CD14-positive monocyte (primary cell): Measurements from ENCODE around the gene RPS28. TPM values are rescaled to one million over a fixed set of nuclear protein-coding genes. Genes with fewer than 3 reads are reported as not detected.

Experiments used
- DNase-seq, 3 donors: peaks; one replicate each; pipeline ENCODE4 v3.0.0-alpha.2; 2011 to 2022
- H2AFZ ChIP-seq: 2 replicates; pipeline ENCODE4 v1.6.0; 2012; ENCODE audit warnings: mild to moderate bottlenecking, low read depth, low read length, inconsistent platforms; ENCODE audit not compliant: insufficient read depth, poor library complexity, severe bottlenecking
- H3K27ac ChIP-seq, 2 donors: 1 replicate in 1 of 2; 2 replicates in 1 of 2; pipeline ENCODE4 v1.5.1; 2012 to 2013; ENCODE audit warnings: low read length in 2 of 2, control low read depth in 1 of 2, inconsistent platforms in 1 of 2, low read depth in 1 of 2, mild to moderate bottlenecking in 1 of 2
- H3K27me3 ChIP-seq, 2 donors: one replicate each; pipeline versions ENCODE4 v1.6.0 to v1.6.1; 2011 to 2013; ENCODE audit warnings: low read length in 2 of 2; ENCODE audit not compliant: control insufficient read depth in 2 of 2, insufficient read depth in 2 of 2
- H3K36me3 ChIP-seq, 2 donors: replicated peaks in 1 of 2; 1 replicate in 1 of 2; 2 replicates in 1 of 2; pipeline versions ENCODE4 v1.5.1 to v1.6.1; 2012 to 2013; ENCODE audit warnings: low read length in 2 of 2, control low read depth in 1 of 2, inconsistent platforms in 1 of 2, mild to moderate bottlenecking in 1 of 2; ENCODE audit not compliant: insufficient read depth in 2 of 2, control insufficient read depth in 1 of 2
- H3K4me1 ChIP-seq, 2 donors: 1 replicate in 1 of 2; 2 replicates in 1 of 2; pipeline versions ENCODE4 v1.5.1 to v1.6.1; 2012 to 2013; ENCODE audit warnings: low read length in 2 of 2, control low read depth in 1 of 2, inconsistent platforms in 1 of 2, mild to moderate bottlenecking in 1 of 2, moderate library complexity in 1 of 2; ENCODE audit not compliant: insufficient read depth in 2 of 2, control insufficient read depth in 1 of 2
- H3K4me2 ChIP-seq: replicated peaks from 2 replicates; pipeline ENCODE3; 2012; ENCODE audit warnings: low read length, moderate library complexity, mild to moderate bottlenecking; ENCODE audit not compliant: poor library complexity, severe bottlenecking; ENCODE audit errors: extremely low read depth
- H3K4me3 ChIP-seq, 3 experiments: fragments of 200-600 bp in 1 of 3; sonication (generic) in 1 of 3; replicated peaks in 1 of 3; 1 replicate in 2 of 3; 2 replicates in 1 of 3; pipeline ENCODE4 v1.5.1; 2011 to 2013; ENCODE audit warnings: low read length in 3 of 3, mild to moderate bottlenecking in 3 of 3, control low read depth in 2 of 3, low read depth in 2 of 3, inconsistent platforms in 1 of 3, moderate library complexity in 1 of 3
- H3K79me2 ChIP-seq: 2 replicates; pipeline ENCODE4 v1.6.0; 2012; ENCODE audit warnings: mild to moderate bottlenecking, control low read depth, inconsistent platforms, low read length, moderate library complexity; ENCODE audit not compliant: insufficient read depth
- H3K9ac ChIP-seq: 2 replicates; pipeline ENCODE4 v1.6.0; 2017; ENCODE audit warnings: low read length, mild to moderate bottlenecking; ENCODE audit not compliant: insufficient read depth, poor library complexity, severe bottlenecking
- H3K9me3 ChIP-seq, 2 donors: replicated peaks in 1 of 2; 1 replicate in 1 of 2; 2 replicates in 1 of 2; pipeline versions ENCODE4 v1.5.1 to v1.6.1; 2012 to 2013; ENCODE audit warnings: low read length in 2 of 2, control low read depth in 1 of 2; ENCODE audit not compliant: control insufficient read depth in 1 of 2, insufficient read depth in 1 of 2
- H4K20me1 ChIP-seq: 2 replicates; pipeline ENCODE4 v1.6.0; 2012; ENCODE audit warnings: mild to moderate bottlenecking, low read length, control low read depth, moderate library complexity; ENCODE audit not compliant: insufficient read depth
- H3K27ac Mint-ChIP-seq, 7 donors: one replicate each; pipeline ENCODE4 v1.8.0; 2020; ENCODE audit warnings: mild to moderate bottlenecking in 7 of 7, mixed read lengths in 7 of 7, moderate library complexity in 6 of 7, inconsistent platforms in 2 of 7
- H3K27me3 Mint-ChIP-seq, 3 donors: one replicate each; pipeline ENCODE4 v1.8.0; 2021 to 2022; ENCODE audit warnings: low read depth in 3 of 3, mild to moderate bottlenecking in 3 of 3, mixed read lengths in 3 of 3, moderate library complexity in 3 of 3, inconsistent platforms in 1 of 3
- H3K36me3 Mint-ChIP-seq, 2 donors: one replicate each; pipeline ENCODE4 v1.8.0; 2020; ENCODE audit warnings: mixed read lengths in 2 of 2, inconsistent platforms in 1 of 2, mild to moderate bottlenecking in 1 of 2
- H3K4me1 Mint-ChIP-seq: one replicate; pipeline ENCODE4 v1.8.0; 2020; ENCODE audit warnings: mild to moderate bottlenecking, mixed read lengths
- H3K4me3 Mint-ChIP-seq, 2 donors: one replicate each; pipeline ENCODE4 v1.8.0; 2020; ENCODE audit warnings: mild to moderate bottlenecking in 2 of 2, mixed read lengths in 2 of 2, moderate library complexity in 1 of 2
- H3K9me3 Mint-ChIP-seq, 7 donors: one replicate each; pipeline ENCODE4 v1.8.0; 2020 to 2022; ENCODE audit warnings: mixed read lengths in 7 of 7, mild to moderate bottlenecking in 6 of 7, moderate library complexity in 6 of 7, inconsistent platforms in 2 of 7
- WGBS: methylation state at CpG from one replicate; pipeline ENCODE4 v1.1.5; 2013; ENCODE audit warnings: missing lambda C conversion rate; ENCODE audit not compliant: insufficient coverage; 5-methylcytosine and 5-hydroxymethylcytosine counted together
- intact Hi-C, 2 donors: fragments of 100-400 bp; cut with micrococcal nuclease; formaldehyde crosslinking; loops; one replicate each; pipeline versions ENCODE4 v1.15.0 to v1.15.1; 2023
- polyA plus RNA-seq, 3 donors: library from polyadenylated mRNA; depleted of rRNA in 1 of 3; unstranded in 2 of 3; stranded (reverse) in 1 of 3; fragments of 300-500 nt in 2 of 3; fragments of >200 nt in 1 of 3; fragmentation: Illumina TruSeq in 2 of 3; gene quantifications; 1 replicate in 2 of 3; 2 replicates in 1 of 3; pipeline ENCODE4 v1.2.3, GENCODE V29; 2012 to 2021
- TF ChIP-seq, protein P1 (sequence below): fragments of 200-600 bp; IDR thresholded peaks from one replicate; pipeline ENCODE4 v1.8.0; 2022; ENCODE audit warnings: antibody characterized with exemption, mild to moderate bottlenecking

The RPS28 gene
- polyA plus RNA-seq, 3 donors = 539 to 1,104 (median 984) TPM

DNA sequence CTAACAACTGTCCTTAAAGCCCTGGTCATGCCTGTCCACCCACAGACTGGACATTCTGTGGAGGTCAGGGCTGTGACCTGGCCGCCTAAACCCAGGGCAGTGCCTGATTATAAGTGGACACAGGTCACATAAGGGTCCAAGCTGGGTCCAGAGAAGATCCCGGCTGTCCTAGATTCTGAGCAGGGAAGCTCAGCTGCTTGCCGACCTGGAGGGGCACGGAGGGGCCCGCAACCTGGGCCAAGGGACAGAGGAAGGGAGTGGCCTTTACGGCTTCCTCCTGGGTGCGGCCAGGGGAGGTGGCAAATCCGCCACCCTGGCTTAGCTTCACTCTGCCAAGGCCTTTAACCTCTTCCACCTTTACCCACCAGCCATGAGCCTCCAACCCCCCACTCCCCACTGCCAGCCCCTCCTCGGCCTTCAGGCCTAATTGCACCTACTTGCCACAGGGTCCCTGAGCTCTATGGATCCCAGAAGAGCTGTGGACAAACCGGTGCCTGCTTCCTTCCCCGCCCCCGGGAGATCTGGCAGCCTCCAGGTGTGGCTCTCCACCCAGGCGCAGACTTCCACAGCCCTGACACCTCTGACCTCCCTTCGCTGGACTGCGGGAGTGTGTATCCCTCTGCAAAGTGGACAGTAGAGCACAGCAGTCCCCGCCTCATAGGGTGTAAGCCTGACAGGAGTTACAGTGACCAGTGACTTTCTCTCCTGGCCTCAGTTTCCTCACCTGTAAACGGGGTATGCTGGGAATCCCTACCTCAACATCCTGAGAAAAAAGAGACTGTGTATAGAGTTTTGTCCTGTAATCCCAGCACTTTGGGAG lies 14.9 kb upstream of the RPS28 start:
- H3K27ac ChIP-seq = no peak overlapping the region
- Mint-ChIP-seq H3K4me3 (peak overlapping the region in 1 of 2 donors; percentile 59), H3K27ac (no peak overlapping the region), H3K36me3 (peaks cover 20 to 35% of the 10 kb centered on the region in 2 donors), H3K9me3 (peaks cover 0 to 3% (median 0%) of the 10 kb centered on the region in 7 donors), H3K4me1 (peaks cover 23% of the 10 kb centered on the region), H3K27me3 (peaks cover 26 to 62% (median 36%) of the 10 kb centered on the region in 3 donors)
- 76% methylated on average over 15 of the region's 17 CpGs for WGBS
- intact Hi-C loops = no loop called here
- H2AFZ ChIP-seq = no peak overlapping the region
- no peak overlapping the region for H3K9ac ChIP-seq
- no peak for DNase-seq
- peaks cover 0 to 18% of the 10 kb centered on the region in 2 donors for H3K27me3 ChIP-seq
- peaks cover 11 to 22% of the 10 kb centered on the region in 2 donors for H3K36me3 ChIP-seq
- H3K9me3 ChIP-seq = no peaks in the 10 kb centered on the region
- H3K4me1 ChIP-seq = peaks cover 12 to 13% of the 10 kb centered on the region in 2 donors
- no peaks in the 10 kb centered on the region for H3K79me2 ChIP-seq
- H4K20me1 ChIP-seq = no peaks in the 10 kb centered on the region
- no peak overlapping the region for H3K4me2 ChIP-seq
- H3K4me3 ChIP-seq = no peak overlapping the region
- TF ChIP-seq, protein P1, sequence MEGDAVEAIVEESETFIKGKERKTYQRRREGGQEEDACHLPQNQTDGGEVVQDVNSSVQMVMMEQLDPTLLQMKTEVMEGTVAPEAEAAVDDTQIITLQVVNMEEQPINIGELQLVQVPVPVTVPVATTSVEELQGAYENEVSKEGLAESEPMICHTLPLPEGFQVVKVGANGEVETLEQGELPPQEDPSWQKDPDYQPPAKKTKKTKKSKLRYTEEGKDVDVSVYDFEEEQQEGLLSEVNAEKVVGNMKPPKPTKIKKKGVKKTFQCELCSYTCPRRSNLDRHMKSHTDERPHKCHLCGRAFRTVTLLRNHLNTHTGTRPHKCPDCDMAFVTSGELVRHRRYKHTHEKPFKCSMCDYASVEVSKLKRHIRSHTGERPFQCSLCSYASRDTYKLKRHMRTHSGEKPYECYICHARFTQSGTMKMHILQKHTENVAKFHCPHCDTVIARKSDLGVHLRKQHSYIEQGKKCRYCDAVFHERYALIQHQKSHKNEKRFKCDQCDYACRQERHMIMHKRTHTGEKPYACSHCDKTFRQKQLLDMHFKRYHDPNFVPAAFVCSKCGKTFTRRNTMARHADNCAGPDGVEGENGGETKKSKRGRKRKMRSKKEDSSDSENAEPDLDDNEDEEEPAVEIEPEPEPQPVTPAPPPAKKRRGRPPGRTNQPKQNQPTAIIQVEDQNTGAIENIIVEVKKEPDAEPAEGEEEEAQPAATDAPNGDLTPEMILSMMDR = no peak

DNA sequence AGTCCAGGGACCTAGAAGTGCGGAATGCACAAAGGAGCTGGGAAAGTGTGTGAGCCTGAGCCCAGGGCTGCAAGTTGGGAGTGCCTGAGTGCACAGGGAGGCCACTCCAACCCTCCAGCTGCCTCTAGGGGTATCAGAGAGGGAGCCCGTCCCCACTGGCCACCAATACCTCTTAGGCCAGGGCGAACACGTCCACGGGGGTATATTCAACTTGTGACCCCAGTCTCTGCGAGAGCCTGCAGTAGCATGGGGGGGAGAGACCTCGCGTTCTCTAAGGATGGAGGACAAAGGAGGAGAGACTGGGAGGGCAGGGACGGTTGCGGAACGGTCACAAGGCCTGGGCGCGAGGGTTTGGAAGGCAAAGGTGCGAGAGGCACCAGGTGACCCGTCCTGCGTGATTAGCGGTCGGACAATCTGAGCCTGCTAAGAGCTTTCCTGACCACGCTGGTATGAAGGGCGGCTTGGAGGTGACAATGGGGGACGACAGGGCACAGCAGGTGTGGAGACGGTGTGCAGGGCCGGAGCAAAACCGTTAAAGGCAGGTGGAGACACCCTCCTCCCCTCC lies 13.8 kb upstream of the RPS28 start:
- Mint-ChIP-seq H3K27ac (peak overlapping the region in 4 of 7 donors; percentile 69 to 88 (median 76)), H3K27me3 (peaks cover 24 to 52% (median 28%) of the 10 kb centered on the region in 3 donors), H3K36me3 (peaks cover 30 to 45% of the 10 kb centered on the region in 2 donors), H3K9me3 (peaks cover 0 to 3% (median 0%) of the 10 kb centered on the region in 7 donors), H3K4me3 (peak overlapping the region; percentile 68 to 84), H3K4me1 (peaks cover 23% of the 10 kb centered on the region)
- peak overlapping the region; percentile 46 for H3K9ac ChIP-seq
- peak overlapping the region in 1 of 3 experiments; percentile 67 for H3K4me3 ChIP-seq
- TF ChIP-seq, protein P1 = no peak
- no peaks in the 10 kb centered on the region for H3K79me2 ChIP-seq
- H2AFZ ChIP-seq = peak overlapping the region; percentile 73
- peaks cover 12 to 13% of the 10 kb centered on the region in 2 donors for H3K4me1 ChIP-seq
- WGBS = 63% methylated on average over 10 of the region's 24 CpGs
- H3K4me2 ChIP-seq = peak overlapping the region; percentile 76
- intact Hi-C loops = no loop called here
- H3K27me3 ChIP-seq = peaks cover 0 to 12% of the 10 kb centered on the region in 2 donors
- H3K36me3 ChIP-seq = peaks cover 21 to 32% of the 10 kb centered on the region in 2 donors
- no peak overlapping the region for H3K27ac ChIP-seq
- H3K9me3 ChIP-seq = no peaks in the 10 kb centered on the region
- no peaks in the 10 kb centered on the region for H4K20me1 ChIP-seq
- no peak for DNase-seq
